Cardiac muscle cell (in vitro differentiated cells and primary cell): Measurements from ENCODE around the gene VNN1. TPM values are rescaled to one million over a fixed set of nuclear protein-coding genes. Genes with fewer than 3 reads are reported as not detected.

Experiments
- DNase-seq, 2 donors: peaks; one replicate each; pipeline versions ENCODE4 v3.0.0 to v3.0.0-alpha.2; 2010 to 2017; ENCODE audit warnings: low read depth in 1 of 2, low spot score in 1 of 2
- H3K27ac ChIP-seq: fragments of 200-600 bp; sonication (generic); 2 replicates; pipeline ENCODE4 v1.5.1; 2016
- H3K27me3 ChIP-seq: fragments of 200-600 bp; sonication (generic); 2 replicates; pipeline ENCODE4 v1.6.0; 2016; ENCODE audit warnings: control low read depth
- H3K36me3 ChIP-seq: fragments of 200-600 bp; sonication (generic); 2 replicates; pipeline ENCODE4 v1.5.1; 2016; ENCODE audit warnings: control low read depth
- H3K4me1 ChIP-seq: fragments of 200-600 bp; sonication (generic); 2 replicates; pipeline ENCODE4 v1.8.1; 2017; ENCODE audit warnings: low read depth, mild to moderate bottlenecking, mixed run types
- H3K4me3 ChIP-seq: fragments of 200-600 bp; sonication (generic); 2 replicates; pipeline ENCODE4 v1.5.1; 2016; ENCODE audit warnings: mild to moderate bottlenecking
- H3K9me3 ChIP-seq: fragments of 200-600 bp; sonication (generic); 2 replicates; pipeline ENCODE4 v1.5.1; 2017; ENCODE audit warnings: low read depth, mild to moderate bottlenecking, control low read depth
- polyA plus RNA-seq: library from polyadenylated mRNA; unstranded; fragments of >200 nt; fragmentation: Nextera tagmentation; extraction: Ambion mirVana; gene quantifications from 2 replicates; pipeline ENCODE4 v1.2.1, GENCODE V29; 2016
- total RNA-seq: library from RNA; depleted of rRNA; stranded (reverse); fragments of >200 nt; gene quantifications from 2 replicates; pipeline ENCODE4 v1.2.3, GENCODE V29; 2016
- TF ChIP-seq, protein P1 (sequence below): IDR thresholded peaks from 2 replicates; pipeline ENCODE4 v1.5.1; 2012; ENCODE audit warnings: low read depth, mild to moderate bottlenecking, low read length

VNN1 gene
- total and polyA plus RNA-seq, 2 experiments from 2014 or later, result not detected

DNA sequence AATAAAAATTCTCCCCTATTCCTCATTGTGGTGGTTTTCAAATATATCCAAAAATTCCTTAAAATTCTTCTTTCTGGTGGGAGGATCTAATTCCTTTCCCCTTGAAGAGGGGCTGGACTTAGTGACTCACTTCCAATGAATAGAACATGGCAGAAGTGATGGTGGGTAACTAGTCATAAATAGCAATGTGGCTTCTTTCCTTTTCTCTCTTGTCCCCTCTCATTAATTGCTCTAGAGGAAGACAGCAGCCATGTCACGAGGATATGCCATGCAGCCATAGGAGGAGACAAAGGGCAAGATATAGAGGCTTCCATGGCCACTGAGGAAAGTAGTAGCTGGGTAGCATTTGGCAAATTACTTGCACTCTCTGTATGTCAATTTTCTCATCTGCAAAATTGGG, 38.0 kb upstream of the VNN1 start:
- DNase-seq, result no peak
- Histone ChIP-seq H3K9me3 (no peaks in the 10 kb centered on the region), H3K36me3 (no peaks in the 10 kb centered on the region), H3K4me3 (no peak overlapping the region), H3K4me1 (no peaks in the 10 kb centered on the region), H3K27ac (no peak overlapping the region), H3K27me3 (no peaks in the 10 kb centered on the region)
- TF ChIP-seq, protein P1, sequence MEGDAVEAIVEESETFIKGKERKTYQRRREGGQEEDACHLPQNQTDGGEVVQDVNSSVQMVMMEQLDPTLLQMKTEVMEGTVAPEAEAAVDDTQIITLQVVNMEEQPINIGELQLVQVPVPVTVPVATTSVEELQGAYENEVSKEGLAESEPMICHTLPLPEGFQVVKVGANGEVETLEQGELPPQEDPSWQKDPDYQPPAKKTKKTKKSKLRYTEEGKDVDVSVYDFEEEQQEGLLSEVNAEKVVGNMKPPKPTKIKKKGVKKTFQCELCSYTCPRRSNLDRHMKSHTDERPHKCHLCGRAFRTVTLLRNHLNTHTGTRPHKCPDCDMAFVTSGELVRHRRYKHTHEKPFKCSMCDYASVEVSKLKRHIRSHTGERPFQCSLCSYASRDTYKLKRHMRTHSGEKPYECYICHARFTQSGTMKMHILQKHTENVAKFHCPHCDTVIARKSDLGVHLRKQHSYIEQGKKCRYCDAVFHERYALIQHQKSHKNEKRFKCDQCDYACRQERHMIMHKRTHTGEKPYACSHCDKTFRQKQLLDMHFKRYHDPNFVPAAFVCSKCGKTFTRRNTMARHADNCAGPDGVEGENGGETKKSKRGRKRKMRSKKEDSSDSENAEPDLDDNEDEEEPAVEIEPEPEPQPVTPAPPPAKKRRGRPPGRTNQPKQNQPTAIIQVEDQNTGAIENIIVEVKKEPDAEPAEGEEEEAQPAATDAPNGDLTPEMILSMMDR, result no peak

DNA sequence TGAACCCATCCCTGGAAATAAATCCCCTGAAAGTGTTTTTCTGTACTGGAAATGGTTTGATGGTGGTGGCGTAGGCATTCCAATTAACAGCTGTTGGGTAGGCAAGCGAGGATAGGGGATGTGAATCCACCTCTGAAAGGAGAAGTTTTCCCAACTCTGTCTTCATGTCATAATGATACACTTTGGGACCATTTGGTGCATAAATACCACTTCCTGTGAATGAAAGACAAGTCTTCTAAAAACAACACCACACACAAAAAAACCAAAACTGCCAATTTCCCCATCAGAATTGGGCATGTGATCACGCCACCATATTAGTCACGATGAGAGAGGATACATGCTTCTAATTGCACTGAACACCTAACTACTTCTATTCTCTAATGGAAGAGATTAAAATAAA, 37.5 kb upstream of the VNN1 start:
- H3K27ac ChIP-seq, result no peak overlapping the region
- H3K27me3 ChIP-seq, result no peaks in the 10 kb centered on the region
- no peaks in the 10 kb centered on the region for H3K36me3 ChIP-seq
- no peak for DNase-seq
- H3K4me3 ChIP-seq, result no peak overlapping the region
- TF ChIP-seq, protein P1, result no peak
- H3K9me3 ChIP-seq, result no peaks in the 10 kb centered on the region
- H3K4me1 ChIP-seq, result no peaks in the 10 kb centered on the region

DNA sequence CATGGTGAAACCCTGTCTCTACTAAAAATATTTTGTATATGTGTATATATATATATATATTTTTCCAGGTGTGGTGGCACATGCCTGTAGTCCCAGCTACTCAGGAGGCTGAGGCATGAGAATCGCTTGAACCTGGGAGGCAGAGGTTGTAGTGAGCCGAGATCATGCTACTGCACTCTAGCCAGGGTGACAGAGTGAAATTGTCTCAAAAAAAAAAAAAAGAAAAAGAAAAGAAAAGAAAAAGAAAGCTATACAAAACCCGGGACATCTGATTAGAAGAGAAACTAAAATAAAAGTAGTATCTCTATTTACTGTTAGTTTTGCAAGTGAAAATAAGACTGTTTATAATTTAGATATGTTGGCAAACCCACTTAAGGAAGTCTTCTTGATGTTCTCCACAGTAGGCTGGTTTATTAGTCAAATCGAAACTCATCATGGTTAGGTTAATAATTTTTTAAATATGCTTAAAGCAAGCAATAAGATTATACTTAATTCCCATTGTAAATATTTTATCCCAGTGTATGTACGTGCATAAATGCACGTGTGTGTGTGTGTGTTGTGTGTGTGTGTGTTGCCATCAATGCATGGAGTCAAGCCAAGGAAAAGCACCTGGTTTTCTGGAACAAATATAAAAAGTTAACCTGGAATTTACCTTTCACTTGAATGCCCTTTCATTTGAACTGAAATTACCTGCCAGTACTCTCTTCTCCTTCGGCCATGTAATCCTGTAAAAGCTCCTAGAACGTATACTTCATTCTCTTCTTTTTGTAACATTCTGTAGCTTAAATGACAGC, 36.8 kb upstream of the VNN1 start:
- no peak for DNase-seq

DNA sequence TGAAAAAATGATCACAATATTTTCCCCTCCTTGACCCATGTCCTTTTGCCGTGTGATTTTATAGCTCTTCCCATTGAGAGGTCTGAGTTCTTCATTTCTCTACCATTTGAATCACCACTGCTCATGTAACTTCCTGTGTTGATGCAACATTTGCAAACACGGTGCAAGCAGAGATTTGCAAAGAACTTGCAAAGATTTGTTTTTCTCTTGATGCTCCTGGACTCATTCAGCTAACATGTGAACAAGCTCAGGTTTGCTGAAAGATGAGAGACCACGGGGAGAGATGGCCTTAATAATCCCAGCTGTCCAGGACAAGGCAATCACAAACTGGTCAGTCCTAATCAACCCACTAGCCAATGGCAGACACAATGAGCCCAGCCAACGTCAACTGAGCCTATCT, 35.3 kb upstream of the VNN1 start:
- H3K27ac ChIP-seq, result no peak overlapping the region
- no peak overlapping the region for H3K4me3 ChIP-seq
- no peaks in the 10 kb centered on the region for H3K9me3 ChIP-seq
- no peaks in the 10 kb centered on the region for H3K36me3 ChIP-seq
- DNase-seq, result peak in 1 of 2 donors; percentile 71
- no peaks in the 10 kb centered on the region for H3K27me3 ChIP-seq
- no peaks in the 10 kb centered on the region for H3K4me1 ChIP-seq
- TF ChIP-seq, protein P1, result no peak

More for the DNA sequence above, 36.8 kb upstream of the VNN1 start:
- Histone ChIP-seq H3K4me1 (no peaks in the 10 kb centered on the region), H3K27ac (no peak overlapping the region), H3K4me3 (no peak overlapping the region), H3K27me3 (no peaks in the 10 kb centered on the region), H3K36me3 (no peaks in the 10 kb centered on the region), H3K9me3 (no peaks in the 10 kb centered on the region)
- TF ChIP-seq, protein P1, result no peak

DNA sequence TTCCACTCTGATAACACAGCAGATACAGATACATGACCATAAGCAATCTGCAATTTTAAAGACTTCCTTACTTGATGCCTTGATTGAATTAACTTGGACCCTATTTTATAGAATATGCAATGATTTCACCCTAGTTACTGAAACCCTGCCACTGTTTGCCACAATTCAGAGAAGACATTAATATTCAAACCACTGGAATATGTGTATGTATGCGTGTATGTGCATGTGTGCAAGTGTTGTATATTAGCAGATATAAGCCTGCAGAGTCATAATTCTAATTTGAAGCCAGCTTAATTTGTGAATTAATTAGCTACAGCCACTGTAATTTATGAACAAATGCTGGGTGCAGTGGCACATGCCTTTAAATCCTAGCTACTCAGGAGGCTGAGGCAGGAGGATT, 34.6 kb upstream of the VNN1 start:
- TF ChIP-seq, protein P1, result no peak
- H3K4me1 ChIP-seq, result no peaks in the 10 kb centered on the region
- no peaks in the 10 kb centered on the region for H3K27me3 ChIP-seq
- H3K36me3 ChIP-seq, result no peaks in the 10 kb centered on the region
- no peak overlapping the region for H3K4me3 ChIP-seq
- no peak for DNase-seq
- no peaks in the 10 kb centered on the region for H3K9me3 ChIP-seq
- H3K27ac ChIP-seq, result no peak overlapping the region
